HG03520 (cell line): Measurements from ENCODE around the gene DPP10.
"Not testable (repeated sequence)": the region's sequence is repeated elsewhere in the genome, so short reads cannot be mapped to it uniquely, and the experiment has no call there.

Source experiments
- ATAC-seq: cut with Tn5 transposase; IDR thresholded peaks from one replicate; pipeline ENCODE4 v1.9.1; 2021; ENCODE audit warnings: mild to moderate bottlenecking, moderate library complexity; ENCODE audit not compliant: unreplicated experiment

DPP10 gene

DNA sequence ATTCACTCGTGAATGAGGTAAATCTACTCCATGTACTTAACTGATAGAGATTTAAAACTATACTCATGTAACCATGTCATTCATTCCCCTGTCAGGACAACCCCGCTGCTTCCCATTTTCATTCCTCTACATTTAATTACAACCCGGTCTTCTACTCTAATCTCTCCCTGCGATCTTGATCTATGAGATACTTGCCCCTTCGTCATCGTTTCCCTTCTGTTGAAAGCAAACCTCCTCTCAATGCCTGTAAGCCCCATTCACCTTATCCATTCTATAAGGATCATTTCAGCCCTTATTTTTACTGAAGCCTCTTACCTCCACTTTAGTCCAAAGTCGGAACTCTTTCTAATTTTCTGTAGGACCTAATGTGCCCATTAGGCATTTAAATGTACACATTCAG lies 492.6 kb downstream of the DPP10 start:
- no peak for ATAC-seq

DNA sequence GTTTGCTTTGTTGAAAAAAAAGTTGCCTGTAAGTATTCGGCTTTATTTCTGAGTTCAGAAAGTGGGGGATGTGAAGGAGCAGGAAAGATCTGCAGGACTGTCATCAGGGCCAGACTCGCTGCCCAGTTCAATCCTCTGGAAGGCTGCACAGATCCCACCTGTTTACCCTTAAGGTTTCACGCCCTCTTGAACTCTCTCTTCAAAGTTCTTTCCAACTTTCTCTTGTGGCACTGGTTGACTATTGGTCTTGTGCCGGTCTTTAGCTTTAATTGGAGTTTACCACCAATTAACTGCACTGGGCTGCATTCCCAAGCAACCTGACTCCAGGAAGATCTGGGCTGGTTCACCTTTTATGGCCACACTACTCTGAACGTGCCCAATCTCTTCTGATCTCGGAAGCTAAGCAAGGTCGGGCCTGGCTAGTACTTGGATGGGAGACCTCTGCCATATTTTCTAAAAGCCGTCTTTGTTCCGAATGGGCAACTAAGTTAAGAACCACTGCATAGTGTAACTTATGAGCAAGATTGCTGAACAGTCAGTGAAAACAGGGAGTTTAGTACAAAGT lies 495.0 kb downstream of the DPP10 start:
- ATAC-seq: no peak

DNA sequence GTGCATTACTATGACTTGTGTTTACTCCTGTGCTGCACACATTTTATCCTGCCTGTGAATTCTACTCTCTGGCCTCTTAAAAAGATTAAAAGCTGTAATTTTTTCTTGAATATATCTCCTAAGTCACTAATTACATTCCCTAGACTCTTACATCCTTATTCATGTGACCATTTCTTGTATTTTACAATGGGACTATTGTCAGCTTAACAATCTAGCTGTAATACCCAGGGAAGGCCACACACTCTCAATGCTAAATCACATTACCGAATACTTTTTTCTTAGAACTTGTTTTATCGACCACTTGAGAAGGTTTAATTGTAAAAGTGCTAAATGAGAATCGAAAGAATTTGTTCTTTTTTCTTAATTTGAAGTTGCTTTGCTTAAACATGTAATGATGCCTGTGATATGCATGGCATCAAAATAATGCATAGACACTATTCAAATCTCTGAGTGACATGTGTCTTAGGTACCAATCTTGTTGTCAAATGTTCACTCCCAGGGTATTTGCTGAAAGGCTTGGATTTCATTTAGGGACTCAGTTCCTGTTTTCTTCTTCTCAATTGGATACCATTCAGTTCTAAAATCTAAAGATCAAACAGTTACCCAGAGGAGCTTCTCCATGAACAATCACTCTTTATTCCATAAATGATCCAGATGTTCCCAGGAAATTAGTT lies 498.5 kb downstream of the DPP10 start:
- no peak for ATAC-seq

DNA sequence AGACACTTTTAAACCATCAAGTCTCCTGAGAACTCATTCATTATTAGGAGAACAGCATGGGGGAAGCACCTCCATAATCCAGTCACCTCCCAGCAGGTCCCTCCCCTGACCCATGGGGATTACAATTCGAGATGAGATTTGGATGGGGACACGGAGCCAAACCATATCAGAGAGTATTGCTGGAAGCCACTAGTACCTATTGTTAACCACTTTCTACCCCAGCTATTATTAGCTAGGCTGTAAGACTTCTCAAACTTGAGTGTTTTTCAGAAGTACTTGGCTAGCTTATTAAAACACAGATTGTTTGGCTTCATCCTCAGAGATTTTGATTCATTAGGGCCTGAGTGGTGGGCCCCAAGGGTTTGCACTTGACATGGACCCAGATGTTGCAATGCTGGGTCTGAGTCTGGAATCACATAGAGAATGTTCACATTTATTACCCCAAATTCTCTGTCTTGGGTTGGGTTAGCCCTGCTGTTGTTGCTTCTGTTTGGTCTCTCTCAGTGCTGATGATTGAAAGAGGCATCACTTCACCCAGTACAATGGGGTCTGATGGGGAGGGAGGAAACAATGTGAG lies 506.9 kb downstream of the DPP10 start:
- ATAC-seq: no peak

DNA sequence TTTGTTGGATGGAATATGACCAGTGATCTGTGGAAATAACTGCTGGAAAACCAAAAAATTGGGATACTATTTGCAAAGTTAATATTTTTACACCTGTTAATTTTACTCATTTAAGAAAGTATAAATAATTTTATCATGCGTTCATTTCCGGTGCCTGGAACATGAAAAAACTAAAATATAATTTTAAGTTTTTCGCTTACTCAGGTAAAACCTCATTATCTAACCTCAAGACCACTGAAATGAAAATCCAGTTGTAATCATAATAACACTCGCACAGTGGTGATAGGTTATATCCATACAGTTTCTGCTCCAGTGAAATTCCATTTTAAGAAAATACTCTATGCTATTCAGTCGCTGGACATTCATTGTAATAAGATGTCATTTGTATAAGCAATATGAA lies 517.9 kb downstream of the DPP10 start:
- no peak for ATAC-seq

DNA sequence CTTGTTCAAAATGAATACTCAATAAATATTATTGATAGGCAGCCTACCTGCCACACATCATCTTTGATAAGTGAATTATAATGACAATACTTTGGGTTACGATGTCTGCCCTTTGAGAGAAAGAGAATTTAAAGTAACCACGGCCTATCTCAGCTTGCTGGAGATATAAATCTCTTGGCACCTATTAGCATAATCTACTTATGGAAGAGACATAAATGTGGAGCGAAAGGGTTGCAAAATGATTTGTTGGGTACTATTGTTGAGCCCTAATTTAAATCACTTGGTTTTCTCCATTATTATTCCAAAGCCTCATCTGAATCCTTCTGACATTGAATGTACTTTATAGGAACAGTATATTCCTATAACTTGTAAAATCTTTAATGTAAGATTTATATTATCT lies 520.1 kb downstream of the DPP10 start:
- no peak for ATAC-seq

DNA sequence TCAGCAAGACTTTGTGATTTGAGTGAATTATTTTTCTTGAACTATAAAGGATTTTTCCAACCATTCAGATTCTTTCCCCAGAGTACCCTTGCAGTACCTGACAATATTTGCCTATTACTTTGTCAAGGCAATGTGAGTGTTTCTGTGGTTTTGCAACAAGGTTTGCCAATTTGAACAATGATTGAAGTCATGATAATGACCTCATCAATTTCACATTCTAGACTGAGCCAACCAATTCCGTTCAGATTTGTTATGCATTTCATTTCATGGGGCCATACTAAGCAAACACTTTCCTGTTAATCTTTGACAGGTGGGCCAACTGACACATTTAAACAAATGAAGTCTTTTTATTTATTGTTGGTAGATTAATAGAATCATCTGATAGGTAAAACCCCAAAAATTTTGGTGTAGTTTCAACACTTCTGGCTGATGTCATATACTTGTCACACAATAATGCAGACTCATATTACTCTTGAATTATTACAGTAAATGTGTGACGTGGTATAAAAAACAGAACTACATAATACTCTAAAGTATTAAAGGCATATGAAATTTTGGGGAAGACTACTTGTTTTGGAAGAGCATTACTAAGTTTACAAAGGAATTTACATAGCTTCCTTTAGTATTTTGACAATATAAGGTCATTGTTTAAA lies 526.4 kb downstream of the DPP10 start:
- ATAC-seq: no peak

DNA sequence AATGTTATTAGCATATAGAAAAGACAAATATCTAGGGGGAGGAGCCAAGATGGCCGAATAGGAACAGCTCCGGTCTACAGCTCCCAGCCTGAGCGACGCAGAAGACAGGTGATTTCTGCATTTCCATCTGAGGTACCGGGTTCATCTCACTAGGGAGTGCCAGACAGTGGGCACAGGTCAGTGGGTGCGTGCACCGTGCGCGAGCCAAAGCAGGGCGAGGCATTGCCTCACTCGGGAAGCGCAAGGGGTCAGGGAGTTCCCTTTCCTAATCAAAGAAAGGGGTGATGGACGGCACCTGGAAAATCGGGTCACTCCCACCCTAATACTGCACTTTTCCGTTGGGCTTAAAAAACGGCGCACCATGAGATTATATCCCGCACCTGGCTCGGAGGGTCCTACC lies 561.9 kb downstream of the DPP10 start:
- not testable (repeated sequence) for ATAC-seq

DNA sequence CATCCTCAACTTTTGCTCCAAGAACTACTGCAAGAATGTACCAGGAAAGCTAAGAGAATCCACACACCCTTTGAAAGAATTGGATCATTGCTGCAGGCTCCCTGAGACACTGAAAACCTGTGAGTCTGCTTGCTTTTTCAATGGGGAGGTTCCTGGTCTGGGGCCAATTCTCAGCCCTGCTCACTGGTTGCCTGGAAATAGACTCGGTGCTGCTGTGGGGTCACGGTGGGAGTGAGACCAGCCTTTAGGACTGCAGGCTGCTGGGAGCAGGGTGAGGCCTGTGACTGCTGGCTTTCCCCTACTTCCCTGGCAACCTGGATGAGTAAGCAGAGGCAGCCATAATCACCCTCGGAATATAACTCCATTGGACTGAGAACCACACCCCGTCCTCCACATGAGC lies 569.3 kb downstream of the DPP10 start:
- ATAC-seq: no peak

DNA sequence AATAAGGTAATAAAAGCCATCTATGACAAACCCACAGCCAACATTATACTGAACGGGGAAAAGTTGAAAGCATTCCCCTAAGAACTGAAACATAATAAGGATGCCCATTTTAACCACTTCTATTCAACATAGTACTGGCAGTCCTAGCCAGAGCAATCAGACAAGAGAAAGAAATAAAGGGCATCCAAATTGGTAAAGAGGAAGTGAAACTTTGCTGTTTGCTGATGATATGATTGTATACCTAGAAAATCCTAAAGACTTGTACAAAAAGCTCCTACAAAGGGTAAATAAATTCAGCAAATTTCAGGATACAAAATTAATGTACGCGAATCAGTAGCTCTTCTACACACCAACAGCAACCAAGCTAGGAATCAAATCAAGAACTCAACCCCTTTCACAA lies 579.6 kb downstream of the DPP10 start:
- not testable (repeated sequence) for ATAC-seq

DNA sequence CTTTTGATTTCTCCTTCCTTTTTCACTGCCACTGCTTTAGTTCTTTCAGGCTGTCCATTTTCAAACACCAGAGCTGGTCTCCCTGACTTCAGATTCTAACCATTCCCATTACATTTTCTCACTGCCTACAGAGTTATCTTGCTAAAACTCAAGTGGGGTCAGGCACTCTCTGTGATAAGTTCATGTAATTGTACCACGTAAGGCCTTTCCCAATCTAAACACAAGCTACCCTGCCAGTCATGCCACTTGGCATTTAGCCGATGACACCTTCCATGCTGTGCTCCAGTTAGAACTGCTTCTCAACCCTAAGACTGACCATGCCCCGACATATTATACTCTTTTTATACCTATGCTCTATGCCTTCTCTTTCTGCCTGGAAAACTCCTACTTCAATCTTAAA lies 592.4 kb downstream of the DPP10 start:
- no peak for ATAC-seq

DNA sequence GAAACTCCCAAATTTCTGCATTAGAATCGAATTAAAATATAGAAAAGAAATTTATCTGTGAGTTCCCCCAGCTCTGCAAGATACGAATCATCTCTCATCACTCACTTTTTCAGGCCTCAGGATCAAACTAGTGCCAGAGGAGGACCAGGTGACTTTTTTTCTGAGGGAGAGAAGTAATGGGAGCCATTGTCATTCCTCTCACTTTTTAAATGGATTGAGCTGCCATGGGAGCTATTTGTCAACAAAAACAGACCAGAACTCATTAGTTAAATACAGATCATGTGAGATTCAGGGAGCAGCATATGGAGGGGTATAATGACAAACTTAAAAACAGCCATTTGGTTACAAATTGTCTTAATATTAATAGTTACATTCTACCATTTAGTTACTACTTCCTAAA lies 594.4 kb downstream of the DPP10 start:
- ATAC-seq: no peak

DNA sequence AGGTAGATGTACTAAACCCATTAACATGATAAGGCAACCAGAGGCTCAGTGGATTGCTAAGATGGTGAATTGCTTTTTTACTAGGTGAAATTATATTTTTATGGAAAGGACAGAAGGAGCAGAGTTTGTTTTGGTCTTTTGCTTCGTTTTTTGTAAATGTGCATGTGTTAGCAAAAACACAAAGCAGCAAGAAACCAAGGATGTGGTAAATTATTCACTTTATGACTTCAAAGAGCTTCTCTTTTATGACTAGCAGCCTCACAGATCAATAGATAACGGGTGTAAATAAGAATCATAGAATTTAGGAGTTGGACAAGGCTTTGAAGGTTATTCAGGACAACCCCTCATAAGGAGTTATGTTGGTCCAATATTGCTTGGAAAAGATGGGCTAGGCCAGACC lies 615.0 kb downstream of the DPP10 start:
- no peak for ATAC-seq

DNA sequence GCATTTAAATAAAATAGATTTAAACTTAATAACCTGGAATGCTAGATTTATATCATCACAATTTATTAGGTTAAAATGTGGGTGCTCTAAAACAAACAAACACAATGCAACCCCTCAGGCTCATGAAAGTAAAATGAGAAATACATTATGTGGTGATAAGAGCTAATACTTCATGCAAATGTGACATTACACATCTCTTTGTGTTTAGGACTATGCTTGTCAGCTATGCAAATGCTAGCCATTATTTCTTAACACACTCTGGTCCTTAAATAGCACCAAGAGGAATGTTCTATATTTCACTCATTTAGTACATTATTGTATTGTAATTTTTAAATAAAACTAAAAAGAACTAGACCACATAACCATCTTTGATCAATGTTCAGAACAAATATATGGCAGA lies 627.6 kb downstream of the DPP10 start:
- no peak for ATAC-seq

DNA sequence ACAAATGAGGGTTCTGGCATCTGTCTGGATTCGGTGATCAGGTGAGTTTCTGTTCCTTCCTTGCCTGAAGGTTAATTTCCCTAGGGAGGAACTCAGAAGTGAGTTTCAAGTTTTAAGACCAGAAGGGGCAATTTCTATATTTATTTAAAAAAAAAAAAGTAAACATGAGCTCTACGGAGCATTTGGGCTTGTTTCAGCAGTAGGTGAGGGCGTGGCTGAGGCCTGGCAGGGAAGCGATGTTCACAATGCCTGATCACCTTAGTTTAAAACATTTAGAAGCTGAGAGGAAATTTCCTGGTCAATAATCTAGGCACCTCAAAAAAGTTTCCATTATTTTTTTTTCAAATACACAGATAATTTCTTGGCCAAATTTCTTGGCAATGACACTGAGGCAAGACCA lies 629.1 kb downstream of the DPP10 start:
- no peak for ATAC-seq

DNA sequence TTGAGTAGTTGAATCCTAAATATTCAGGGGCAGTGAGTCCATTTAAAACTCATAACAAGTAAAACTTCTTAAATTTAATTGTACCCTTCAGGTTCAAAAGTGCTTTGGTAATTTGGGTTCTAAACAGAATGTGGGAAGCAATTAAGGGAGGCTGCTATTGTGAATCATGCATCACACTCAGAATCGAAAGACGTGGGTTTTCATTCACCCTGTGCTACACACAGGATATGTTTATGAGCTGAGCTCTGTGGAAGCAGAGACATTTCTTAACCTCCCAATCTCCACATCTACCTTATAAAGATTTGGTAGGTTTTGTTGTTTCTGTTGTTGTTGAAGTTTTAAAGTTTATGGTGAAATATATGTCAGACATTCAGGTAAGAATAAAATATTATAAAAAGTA lies 633.4 kb downstream of the DPP10 start:
- ATAC-seq: no peak

DNA sequence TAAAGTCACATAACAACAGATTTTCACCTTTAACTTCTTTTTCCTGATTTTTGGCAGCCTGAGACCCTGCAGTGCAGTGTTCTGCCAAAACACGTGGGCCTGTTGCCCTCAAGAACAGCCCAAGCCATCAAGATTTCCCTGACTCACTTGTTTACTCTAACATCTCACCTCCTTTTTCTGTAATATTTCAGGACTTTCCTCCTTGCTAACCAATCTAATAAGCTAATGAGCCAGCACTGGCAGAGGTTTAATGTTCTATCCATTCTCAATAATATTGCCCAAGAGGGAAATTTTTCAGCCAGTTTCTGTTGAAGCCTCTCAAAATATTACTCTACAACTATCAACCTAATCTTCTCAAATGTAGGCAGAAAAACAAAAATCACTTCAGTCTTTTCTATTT lies 635.2 kb downstream of the DPP10 start:
- no peak for ATAC-seq

DNA sequence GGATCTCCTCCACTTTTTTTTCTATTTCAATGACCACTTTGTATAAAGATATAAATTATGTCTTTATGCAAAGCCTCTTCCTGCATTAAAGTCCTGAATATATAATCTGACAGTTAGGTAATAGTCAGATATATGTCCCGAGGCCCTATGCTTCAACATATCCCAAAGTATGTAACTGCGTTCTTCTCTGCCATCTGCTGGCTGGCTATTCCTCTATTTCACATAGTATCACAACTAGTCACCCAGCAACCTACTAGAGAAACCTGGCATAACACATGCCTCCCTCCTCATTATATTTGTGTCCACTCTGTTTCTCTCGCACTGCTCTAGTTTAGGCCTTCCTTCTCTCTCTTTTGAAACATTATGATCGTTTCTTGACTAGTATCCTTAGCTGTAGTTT lies 640.8 kb downstream of the DPP10 start:
- ATAC-seq: no peak

DNA sequence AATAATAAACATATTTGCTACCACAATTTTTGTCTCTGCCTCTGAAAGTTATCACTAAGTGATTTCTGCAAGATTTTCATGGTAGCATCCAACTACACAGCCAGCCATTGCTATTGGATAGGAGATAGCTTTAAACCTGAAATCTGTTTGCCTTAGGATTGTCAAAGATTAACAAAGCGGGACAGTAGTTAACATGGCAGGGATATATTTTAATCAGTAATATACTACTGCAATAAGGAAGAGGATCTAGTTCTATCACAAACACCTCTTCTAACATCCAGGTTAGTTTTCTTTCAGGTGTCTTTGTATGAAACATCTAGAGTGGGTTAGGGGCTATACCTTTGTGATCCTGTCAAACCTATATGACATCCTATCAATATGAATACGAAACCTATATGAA lies 641.3 kb downstream of the DPP10 start:
- no peak for ATAC-seq

DNA sequence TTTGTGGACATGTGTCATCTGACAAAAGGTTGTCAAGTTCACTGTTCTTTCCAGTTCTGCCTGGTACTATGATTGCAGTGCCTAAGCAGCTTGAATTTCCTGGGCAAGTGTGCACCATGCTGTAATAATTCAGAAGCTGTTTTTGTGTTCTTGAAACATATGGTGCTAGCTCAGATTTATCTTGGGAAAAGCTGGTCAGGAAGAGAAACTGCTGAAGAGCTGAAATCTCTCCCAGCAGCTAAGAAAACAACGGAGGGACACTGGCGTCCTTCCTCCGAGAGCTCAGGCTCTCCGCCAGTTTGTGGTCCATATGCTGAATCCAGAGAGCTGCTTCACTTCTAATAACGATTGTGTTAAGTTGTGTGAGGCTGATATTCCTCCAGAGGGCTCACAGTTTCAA lies 642.0 kb downstream of the DPP10 start:
- ATAC-seq: no peak

DNA sequence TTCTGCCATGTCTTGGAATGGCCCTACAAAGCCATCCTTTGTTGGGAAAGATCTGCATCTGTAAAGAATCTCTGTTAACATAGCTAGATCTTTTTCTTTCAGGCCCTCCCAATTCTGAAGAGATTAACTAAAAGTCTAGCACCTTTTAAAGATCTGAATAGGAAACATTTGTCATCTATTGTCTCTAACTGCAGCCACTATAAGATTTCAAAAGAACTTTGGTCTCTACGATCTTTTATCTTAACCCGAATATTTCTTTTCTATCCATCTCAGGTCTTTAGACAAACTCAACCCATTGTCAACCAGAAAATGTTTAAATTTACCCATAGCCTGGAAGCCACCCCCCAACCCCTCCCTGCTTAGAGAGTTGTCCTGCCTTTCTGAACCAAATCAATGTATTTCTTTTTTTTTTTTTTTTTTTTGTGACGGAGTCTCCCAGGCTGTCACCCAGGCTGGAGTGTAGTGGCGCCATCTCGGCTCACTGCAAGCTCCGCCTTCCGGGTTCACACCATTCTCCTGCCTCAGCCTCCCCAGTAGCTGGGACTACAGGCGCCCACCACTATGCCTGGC lies 643.7 kb downstream of the DPP10 start:
- ATAC-seq: not testable (repeated sequence)

DNA sequence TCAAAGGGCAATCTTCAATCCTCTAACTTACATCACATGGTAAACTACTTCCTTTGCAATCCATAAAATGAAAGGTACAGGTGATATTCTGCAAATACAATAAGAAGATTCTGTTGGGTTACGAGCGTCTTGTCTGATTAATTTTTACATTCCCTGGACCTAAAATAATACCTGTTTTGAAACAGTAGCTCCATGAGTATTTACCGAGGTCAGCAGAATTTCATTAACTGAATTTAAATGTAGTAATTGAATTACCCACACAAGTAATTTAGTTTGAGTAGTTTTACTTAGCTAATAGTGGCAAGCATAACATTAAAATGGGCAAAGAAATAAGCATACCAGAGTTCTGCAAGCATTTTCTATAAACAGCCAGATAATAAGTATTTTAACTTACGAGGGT lies 652.0 kb downstream of the DPP10 start:
- ATAC-seq: no peak
